ENCODE data around the gene NDFIP1.
A peak's percentile ranks its signal among the peaks of the same experiment; 100 is the strongest.

GRCh38 chr5:142145106-142145900 lies 36.7 kb downstream of the NDFIP1 start:
- TF ChIP-seq POLR2A (IDR thresholded peaks at IDR 0.05): no peak
- TF ChIP-seq, protein P1, sequence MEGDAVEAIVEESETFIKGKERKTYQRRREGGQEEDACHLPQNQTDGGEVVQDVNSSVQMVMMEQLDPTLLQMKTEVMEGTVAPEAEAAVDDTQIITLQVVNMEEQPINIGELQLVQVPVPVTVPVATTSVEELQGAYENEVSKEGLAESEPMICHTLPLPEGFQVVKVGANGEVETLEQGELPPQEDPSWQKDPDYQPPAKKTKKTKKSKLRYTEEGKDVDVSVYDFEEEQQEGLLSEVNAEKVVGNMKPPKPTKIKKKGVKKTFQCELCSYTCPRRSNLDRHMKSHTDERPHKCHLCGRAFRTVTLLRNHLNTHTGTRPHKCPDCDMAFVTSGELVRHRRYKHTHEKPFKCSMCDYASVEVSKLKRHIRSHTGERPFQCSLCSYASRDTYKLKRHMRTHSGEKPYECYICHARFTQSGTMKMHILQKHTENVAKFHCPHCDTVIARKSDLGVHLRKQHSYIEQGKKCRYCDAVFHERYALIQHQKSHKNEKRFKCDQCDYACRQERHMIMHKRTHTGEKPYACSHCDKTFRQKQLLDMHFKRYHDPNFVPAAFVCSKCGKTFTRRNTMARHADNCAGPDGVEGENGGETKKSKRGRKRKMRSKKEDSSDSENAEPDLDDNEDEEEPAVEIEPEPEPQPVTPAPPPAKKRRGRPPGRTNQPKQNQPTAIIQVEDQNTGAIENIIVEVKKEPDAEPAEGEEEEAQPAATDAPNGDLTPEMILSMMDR (IDR thresholded peaks at IDR 0.05): peak; percentile 46 to 60 (median 54)

Measured in uterus (tissue), 2 donors.